ENCODE measurements around the gene SAFB.

Gene SAFB

GRCh38 chr19:5694956-5695648, 72.2 kb downstream of the SAFB start:
- DNase-seq (ENCODE audit: low spot score) = no peak
- in situ Hi-C loops (cut with MboI; ENCODE audit: low pct_unique_long_range_greater_than_20kb, low sequenced_read_pairs, unreplicated experiment) = no loop called here
- TF ChIP-seq CTCF (IDR thresholded peaks at IDR 0.05; ENCODE audit: extremely low read depth, insufficient read depth, missing control alignments) = no peak

GRCh38 chr19:5695649-5696195, 72.8 kb downstream of the SAFB start:
- in situ Hi-C loops (cut with MboI; ENCODE audit: low pct_unique_long_range_greater_than_20kb, low sequenced_read_pairs, unreplicated experiment) = no loop called here
- TF ChIP-seq CTCF (IDR thresholded peaks at IDR 0.05; ENCODE audit: extremely low read depth, insufficient read depth, missing control alignments) = no peak
- no peak for DNase-seq (ENCODE audit: low spot score)

GRCh38 chr19:5696196-5697021, 73.5 kb downstream of the SAFB start:
- no peak for DNase-seq (ENCODE audit: low spot score)
- TF ChIP-seq CTCF (IDR thresholded peaks at IDR 0.05; ENCODE audit: extremely low read depth, insufficient read depth, missing control alignments) = no peak
- in situ Hi-C loops (cut with MboI; ENCODE audit: low pct_unique_long_range_greater_than_20kb, low sequenced_read_pairs, unreplicated experiment) = no loop called here

DNA sequence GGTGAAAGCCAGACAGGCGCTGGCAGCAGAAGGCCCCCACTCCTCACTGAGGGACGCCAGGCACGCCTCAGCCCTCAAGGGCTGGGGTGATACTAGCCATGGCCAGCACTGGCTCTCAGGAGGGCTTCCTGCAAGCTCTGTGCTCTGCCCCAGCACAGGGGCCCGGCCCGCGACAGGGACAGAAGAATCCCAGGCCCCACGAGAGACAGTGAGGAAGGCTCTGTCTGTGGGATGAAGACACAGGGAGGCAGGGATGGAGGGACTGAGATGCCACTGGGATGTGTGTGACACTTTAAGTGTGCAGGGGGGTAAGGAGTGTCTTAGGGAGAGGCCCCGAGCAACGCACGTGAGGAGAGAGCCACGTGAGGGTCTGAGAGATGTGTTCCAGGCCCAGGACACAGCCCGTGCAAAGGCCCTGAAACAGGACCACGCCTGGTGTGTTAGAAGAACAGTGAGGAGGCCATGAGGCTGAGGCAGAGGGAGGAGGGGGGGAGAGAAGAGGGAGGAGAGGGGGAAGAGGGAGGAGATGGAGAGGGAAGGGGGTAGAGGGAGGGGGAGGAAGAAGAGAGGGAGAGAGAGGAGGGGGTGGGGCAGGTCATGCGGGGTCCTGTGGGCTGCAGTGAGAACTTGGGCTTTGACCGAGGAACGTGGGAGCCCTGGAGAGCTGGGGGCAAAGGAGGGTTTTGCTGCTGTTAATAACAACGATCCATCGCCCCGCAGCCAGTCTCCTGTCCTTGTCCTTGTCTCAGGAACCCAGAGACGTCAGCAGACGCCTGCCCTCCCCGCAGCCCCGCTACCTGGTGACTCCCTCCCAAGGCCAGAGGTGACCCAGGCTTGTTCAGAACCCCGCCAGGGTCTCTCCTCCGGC, 74.4 kb downstream of the SAFB start:
- TF ChIP-seq CTCF (IDR thresholded peaks at IDR 0.05; ENCODE audit: extremely low read depth, insufficient read depth, missing control alignments) = no peak
- in situ Hi-C loops (cut with MboI; ENCODE audit: low pct_unique_long_range_greater_than_20kb, low sequenced_read_pairs, unreplicated experiment) = no loop called here
- DNase-seq (ENCODE audit: low spot score) = no peak

- in situ Hi-C loops (cut with MboI; ENCODE audit: low pct_unique_long_range_greater_than_20kb, low sequenced_read_pairs, unreplicated experiment) = no loop called here
- no peak for DNase-seq (ENCODE audit: low spot score)
- TF ChIP-seq CTCF (IDR thresholded peaks at IDR 0.05; ENCODE audit: extremely low read depth, insufficient read depth, missing control alignments) = no peak
Measured at GRCh38 chr19:5697890-5698634, 75.2 kb downstream of the SAFB start.

All from GM13977 (cell line).